A673 (cell line): ENCODE results near the gene NCAN. TPM values are rescaled to one million over a fixed set of nuclear protein-coding genes. Genes with fewer than 3 reads are reported as not detected.

Source experiments
- Bru-seq: library from RNA; stranded (reverse); fragments of 400-500 nt; gene quantifications from one replicate; lab custom pipeline; 2021; lab: Mats Ljungman, UMichigan
- BruChase-seq, 2 experiments: library from RNA; stranded (reverse); fragments of 400-500 nt; gene quantifications; one replicate each; lab custom pipeline; 2021; lab: Mats Ljungman, UMichigan
- BruUV-seq: library from RNA; stranded (reverse); fragments of 400-500 nt; replicated peaks from 2 replicates; lab custom pipeline; 2021; lab: Mats Ljungman, UMichigan
- CTCF ChIA-PET: fragments of 300-600 bp; sonication (Branson Sonifier 250); formaldehyde crosslinking; loops from one replicate; lab custom pipeline; 2022; ENCODE audit warnings: antibody characterized with exemption; lab: Charles Lee
- POLR2A ChIA-PET: fragments of 300-600 bp; sonication (Branson Sonifier 250); formaldehyde crosslinking; loops from one replicate; lab custom pipeline; 2022; ENCODE audit warnings: antibody characterized with exemption; ENCODE audit not compliant: low non-redundant PET; lab: Charles Lee
- DNase-seq: peaks from one replicate; pipeline ENCODE4 v3.0.0-alpha.2; 2015; ENCODE audit warnings: low spot score
- H3K27ac ChIP-seq: fragments of 200-600 bp; sonication (generic); 2 replicates; pipeline ENCODE4 v1.5.1; 2016; ENCODE audit warnings: mixed run types, low read depth, mild to moderate bottlenecking, mixed read lengths, antibody characterized with exemption, low read length; ENCODE audit not compliant: poor library complexity, severe bottlenecking
- H3K27me3 ChIP-seq: fragments of 200-600 bp; sonication (generic); replicated peaks from 2 replicates; pipeline ENCODE4 v1.6.1; 2017; ENCODE audit warnings: mixed run types, low read depth, mild to moderate bottlenecking, mixed read lengths, antibody characterized with exemption, low read length; ENCODE audit not compliant: insufficient read depth, poor library complexity
- H3K36me3 ChIP-seq: fragments of 200-600 bp; sonication (generic); 2 replicates; pipeline ENCODE4 v1.6.1; 2016; ENCODE audit warnings: mixed run types, mild to moderate bottlenecking, mixed read lengths, antibody characterized with exemption, low read length; ENCODE audit not compliant: insufficient read depth, poor library complexity, severe bottlenecking
- H3K4me1 ChIP-seq: fragments of 200-600 bp; sonication (generic); 2 replicates; pipeline ENCODE4 v1.6.1; 2017; ENCODE audit warnings: mixed run types, mild to moderate bottlenecking, mixed read lengths, antibody characterized with exemption, low read length; ENCODE audit not compliant: insufficient read depth, poor library complexity, severe bottlenecking
- H3K4me3 ChIP-seq: fragments of 200-600 bp; sonication (generic); 2 replicates; pipeline ENCODE4 v1.5.1; 2016; ENCODE audit warnings: low read depth, mixed run types, mild to moderate bottlenecking, mixed read lengths, low read length; ENCODE audit not compliant: poor library complexity, severe bottlenecking
- H3K9me3 ChIP-seq: fragments of 200-600 bp; sonication (generic); 2 replicates; pipeline ENCODE4 v1.6.1; 2016; ENCODE audit warnings: mixed run types, low read depth, mild to moderate bottlenecking, mixed read lengths, antibody characterized with exemption, low read length; ENCODE audit not compliant: poor library complexity, severe bottlenecking
- CTCF ChIP-seq: fragments of 300-800, 200-600 bp; sonication (generic); conservative IDR thresholded peaks from 2 replicates; pipeline ENCODE4 v1.5.1; 2017; ENCODE audit warnings: low read depth, mild to moderate bottlenecking, antibody characterized with exemption, low read length, moderate library complexity, mixed read lengths
- EZH2 ChIP-seq: fragments of 200-600 bp; sonication (generic); IDR thresholded peaks from 2 replicates; pipeline ENCODE4 v1.6.1; 2017; ENCODE audit warnings: borderline replicate concordance, low read depth, mild to moderate bottlenecking, mixed read lengths, antibody characterized with exemption, low read length; ENCODE audit not compliant: poor library complexity, severe bottlenecking
- intact Hi-C: fragments of 100-400 bp; cut with micrococcal nuclease; formaldehyde crosslinking; loops from one replicate; pipeline ENCODE4 v1.10.0; 2022; ENCODE audit not compliant: unreplicated experiment
- long read RNA-seq: library from polyadenylated mRNA; stranded (forward); transcript quantifications from one replicate; pipeline ENCODE4 v2.0.0, GENCODE V29; 2022
- total RNA-seq: library from RNA; stranded (reverse); gene quantifications from 2 replicates; pipeline ENCODE4 v1.2.3, GENCODE V29; 2021

The NCAN gene
- not detected in 2 replicates for total RNA-seq
- Bru-seq, nascent RNA: percentile 2 among the genes with signal in this experiment
- BruChase-seq, experiment 1, labeled RNA remaining after a 2-hour chase: percentile 2 among the genes with signal in this experiment
- BruChase-seq, experiment 2, labeled RNA remaining after a 6-hour chase: percentile 12 among the genes with signal in this experiment
- long read RNA-seq, partial matches to known transcripts: 1 of 1 reads
- long read RNA-seq, other reads (novel, unspliced or antisense): 0 of 1 reads

GRCh38 chr19:19211499-19212420 is at the start of gene NCAN:
NCAN (plus strand) TSS chr19:19211958; CDS start chr19:19216954, 4,996 bp downstream.
- H3K27me3 ChIP-seq: peaks cover 36% of the 10 kb centered on the region
- ChIA-PET CTCF (no interaction called here), POLR2A (no interaction called here)
- BruUV-seq: no TSS peak
- no peak within 1 kb of the TSS for H3K27ac ChIP-seq
- no peaks in the 10 kb centered on the region for H3K9me3 ChIP-seq
- intact Hi-C loops: no loop called here
- peaks cover 5% of the 10 kb centered on the region for H3K4me1 ChIP-seq
- H3K4me3 ChIP-seq: peak within 1 kb of the TSS; percentile 24
- no peak for DNase-seq
- no peak for TF ChIP-seq CTCF
- peak; percentile 45 for TF ChIP-seq EZH2
- no peaks in the 10 kb centered on the region for H3K36me3 ChIP-seq

- POLR2A ChIA-PET: no interaction called here
- CTCF ChIA-PET: no interaction called here
- Histone ChIP-seq H3K9me3 (no peaks in the 10 kb centered on the region), H3K36me3 (no peaks in the 10 kb centered on the region), H3K4me3 (no peak overlapping the region), H3K27ac (no peak overlapping the region), H3K4me1 (no peaks in the 10 kb centered on the region), H3K27me3 (no peaks in the 10 kb centered on the region)
- intact Hi-C loops: no loop called here
- TF ChIP-seq CTCF (no peak), EZH2 (no peak)
- BruUV-seq: no TSS peak
- no peak for DNase-seq
These were observed 49.3 kb upstream of the NCAN start for GRCh38 chr19:19162495-19162894.

GRCh38 chr19:19165396-19165795 is 46.4 kb upstream of the NCAN start:
- H3K36me3 ChIP-seq: no peaks in the 10 kb centered on the region

More at GRCh38 chr19:19165396-19165795, 46.4 kb upstream of the NCAN start:
- TF ChIP-seq CTCF: no peak
- TF ChIP-seq EZH2: no peak
- no peak overlapping the region for H3K4me3 ChIP-seq
- CTCF ChIA-PET: no interaction called here
- H3K9me3 ChIP-seq: no peaks in the 10 kb centered on the region
- no peaks in the 10 kb centered on the region for H3K27me3 ChIP-seq
- no peak overlapping the region for H3K27ac ChIP-seq
- no TSS peak for BruUV-seq
- no peaks in the 10 kb centered on the region for H3K4me1 ChIP-seq
- intact Hi-C loops: no loop called here
- POLR2A ChIA-PET: no interaction called here
- no peak for DNase-seq
